HG03378 (cell line): Measurements from ENCODE around the gene LILRB5.
"Not testable (repeated sequence)": the region's sequence is repeated elsewhere in the genome, so short reads cannot be mapped to it uniquely, and the experiment has no call there.

Experiments used
- ATAC-seq: cut with Tn5 transposase; IDR thresholded peaks from one replicate; pipeline ENCODE4 v1.9.1; 2021; ENCODE audit warnings: mild to moderate bottlenecking, moderate library complexity; ENCODE audit not compliant: unreplicated experiment

Gene LILRB5

GRCh38 chr19:54217517-54218247, 39.4 kb downstream of the LILRB5 start:
- ATAC-seq: not testable (repeated sequence)

- ATAC-seq: no peak
Observed at GRCh38 chr19:54216869-54217268, 40.2 kb downstream of the LILRB5 start.

GRCh38 chr19:54214734-54215133, 42.3 kb downstream of the LILRB5 start:
- not testable (repeated sequence) for ATAC-seq

- ATAC-seq: not testable (repeated sequence)
Observed at GRCh38 chr19:54214217-54214616, 42.9 kb downstream of the LILRB5 start.

DNA sequence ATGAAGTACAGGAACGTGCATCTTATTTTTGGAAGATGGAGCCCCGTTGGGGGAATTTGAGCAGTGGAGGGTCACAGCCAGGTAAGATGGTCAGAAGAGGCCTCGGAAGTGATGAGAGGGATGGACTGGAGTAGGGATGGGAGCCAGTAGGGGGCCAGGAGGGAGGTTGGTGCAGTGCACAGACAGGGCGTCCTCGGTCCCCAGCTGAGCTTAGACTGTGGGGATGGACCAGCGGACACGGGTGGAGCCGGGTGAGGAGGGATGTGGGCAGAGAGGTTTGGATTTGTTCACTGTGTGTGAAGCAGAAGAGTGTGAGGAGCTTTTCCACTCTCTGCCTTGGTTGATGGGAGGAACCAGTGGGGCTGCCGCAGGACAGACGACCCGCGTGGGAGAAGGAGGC, 45.8 kb downstream of the LILRB5 start:
- no peak for ATAC-seq

GRCh38 chr19:54209811-54210494, 47.1 kb downstream of the LILRB5 start:
- ATAC-seq: no peak

GRCh38 chr19:54209058-54209810, 47.8 kb downstream of the LILRB5 start:
- no peak for ATAC-seq

GRCh38 chr19:54208784-54209057, 48.4 kb downstream of the LILRB5 start:
- ATAC-seq: no peak

DNA sequence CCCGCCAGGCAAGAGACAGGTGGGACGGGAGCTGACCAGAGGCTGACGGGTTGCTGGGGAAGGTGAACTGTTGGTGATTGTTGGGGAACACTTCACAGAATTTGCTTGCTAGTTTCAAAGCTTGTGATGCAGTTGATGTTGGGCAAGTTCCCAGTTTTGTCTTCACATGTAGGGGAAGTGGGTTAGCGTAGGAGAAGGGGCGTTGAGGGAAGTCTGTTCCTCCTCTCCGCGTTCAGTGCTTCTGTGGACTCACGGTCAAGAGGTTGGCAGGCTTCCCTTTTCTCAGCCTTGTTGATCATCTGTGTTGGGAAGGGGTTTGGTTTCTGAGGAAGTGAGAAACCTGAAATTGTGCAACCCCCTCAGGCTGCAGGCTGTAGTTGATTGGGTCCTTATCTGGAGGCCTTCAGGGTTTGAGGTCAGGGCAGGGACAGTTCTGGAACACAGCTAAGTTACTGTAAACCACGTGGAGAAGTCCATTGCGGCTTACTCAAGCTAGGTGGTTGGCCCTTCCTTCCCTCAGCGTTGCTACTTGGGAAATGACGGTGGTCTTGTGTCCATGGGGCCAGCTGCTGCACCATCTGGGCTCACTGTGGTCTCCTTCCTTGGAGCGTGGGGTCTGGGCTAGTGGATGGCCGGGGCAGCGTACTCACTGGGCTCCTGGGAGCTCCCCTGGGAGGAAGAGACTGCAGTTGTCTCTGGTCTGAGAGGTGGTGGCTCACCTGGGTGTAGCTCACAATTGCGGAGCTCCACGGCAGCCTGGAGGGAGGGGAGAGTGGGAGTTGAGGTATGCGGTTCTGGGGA, 48.9 kb downstream of the LILRB5 start:
- ATAC-seq: peak; percentile 34

DNA sequence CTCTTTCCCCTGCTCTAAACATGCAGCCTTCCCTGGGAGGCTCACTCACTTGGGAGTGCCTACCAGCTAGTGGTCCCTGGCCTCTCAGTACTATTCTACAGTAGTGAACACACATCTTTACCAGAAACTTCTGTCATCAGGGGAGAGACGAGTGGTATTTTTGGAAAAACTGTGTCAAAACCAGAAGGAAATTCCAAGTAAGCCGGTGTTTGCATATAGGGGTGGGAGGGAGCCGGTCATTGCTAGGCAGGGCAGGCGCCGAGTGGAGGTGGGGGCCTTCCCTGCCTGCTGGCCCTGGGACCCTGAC, 49.4 kb downstream of the LILRB5 start:
- no peak for ATAC-seq

- not testable (repeated sequence) for ATAC-seq
Observed at GRCh38 chr19:54207193-54207592, 49.9 kb downstream of the LILRB5 start.

DNA sequence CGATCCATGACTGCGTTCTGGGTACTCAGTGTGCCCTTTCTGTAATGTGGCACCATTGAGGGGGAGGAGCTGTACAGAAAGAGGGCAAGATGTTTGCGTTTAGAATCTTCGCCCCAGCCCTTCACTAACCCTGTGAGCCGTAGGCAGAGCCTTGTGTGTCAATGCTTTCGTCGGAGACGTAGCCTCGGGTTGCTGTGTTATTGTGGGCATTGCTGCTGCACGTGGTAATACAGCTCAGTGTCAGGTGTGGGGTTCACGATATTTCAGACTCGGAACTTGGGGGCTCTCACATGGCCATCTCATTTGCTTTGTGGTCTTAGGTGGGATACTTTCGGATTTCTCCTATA, 50.3 kb downstream of the LILRB5 start:
- no peak for ATAC-seq

DNA sequence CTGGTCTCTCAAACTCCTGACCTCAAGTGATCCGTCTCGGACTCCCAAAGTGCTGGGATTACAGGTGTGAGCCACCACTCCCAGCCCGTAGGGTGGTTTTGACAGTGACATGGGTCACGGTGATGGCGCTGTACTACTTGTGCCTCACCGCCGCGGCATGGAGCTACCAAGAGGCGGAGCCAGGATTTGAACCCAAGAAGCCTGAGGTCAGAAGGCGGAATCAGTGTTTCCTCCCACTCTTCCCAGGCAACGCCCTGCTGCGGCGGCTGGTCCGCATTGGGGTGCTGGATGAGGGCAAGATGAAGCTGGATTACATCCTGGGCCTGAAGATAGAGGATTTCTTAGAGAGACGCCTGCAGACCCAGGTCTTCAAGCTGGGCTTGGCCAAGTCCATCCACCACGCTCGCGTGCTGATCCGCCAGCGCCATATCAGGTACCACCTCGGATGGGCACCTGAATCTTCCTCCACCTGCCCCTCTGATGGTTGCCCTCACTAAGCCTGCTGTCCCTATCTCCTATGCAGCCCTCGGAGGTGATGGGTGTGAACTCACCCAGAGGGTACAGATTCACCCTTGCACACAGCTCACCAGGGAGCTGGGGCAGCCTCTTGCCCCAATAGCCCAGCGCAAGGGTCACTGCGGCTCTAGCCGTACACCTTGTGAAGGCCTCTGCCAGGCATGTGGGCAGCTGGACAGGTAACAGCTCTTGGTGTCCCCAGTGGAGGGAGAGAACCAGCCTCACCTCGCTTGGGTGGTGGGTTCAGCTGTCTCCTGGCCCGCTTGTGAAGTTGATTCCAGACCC, 50.8 kb downstream of the LILRB5 start:
- no peak for ATAC-seq

DNA sequence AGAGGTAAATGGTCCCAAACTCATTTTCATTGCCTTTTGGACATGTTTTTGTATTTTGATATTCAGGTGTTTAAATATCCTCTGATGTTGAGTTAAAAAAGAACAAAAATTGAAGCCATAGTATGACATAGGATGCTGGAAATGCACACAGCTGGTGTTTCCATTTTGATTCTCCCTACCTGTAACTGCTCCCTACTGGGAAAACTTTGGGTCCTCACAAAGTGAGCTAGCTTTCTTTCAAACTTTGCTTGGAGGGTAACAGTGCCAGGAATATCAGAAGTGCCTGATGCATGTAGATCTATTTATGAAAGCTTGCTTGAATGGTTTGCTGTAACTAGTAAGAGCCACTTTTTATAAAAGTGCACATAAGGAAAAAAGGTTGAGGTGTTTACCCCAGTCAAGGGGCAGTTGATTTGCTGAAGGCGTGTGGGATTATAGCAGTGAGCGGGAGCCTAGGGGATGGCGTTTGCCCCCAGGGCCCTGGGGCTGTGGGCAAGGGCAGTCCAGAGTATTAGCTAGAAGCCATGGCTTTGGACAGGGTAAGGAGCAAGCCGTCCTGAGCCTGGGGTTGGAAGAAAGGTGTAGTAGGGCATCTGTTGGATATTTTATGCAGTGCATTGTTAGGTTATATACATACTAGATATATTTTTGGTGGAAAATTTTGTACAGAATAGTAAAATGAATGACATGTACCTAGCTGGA, 52.2 kb downstream of the LILRB5 start:
- no peak for ATAC-seq

DNA sequence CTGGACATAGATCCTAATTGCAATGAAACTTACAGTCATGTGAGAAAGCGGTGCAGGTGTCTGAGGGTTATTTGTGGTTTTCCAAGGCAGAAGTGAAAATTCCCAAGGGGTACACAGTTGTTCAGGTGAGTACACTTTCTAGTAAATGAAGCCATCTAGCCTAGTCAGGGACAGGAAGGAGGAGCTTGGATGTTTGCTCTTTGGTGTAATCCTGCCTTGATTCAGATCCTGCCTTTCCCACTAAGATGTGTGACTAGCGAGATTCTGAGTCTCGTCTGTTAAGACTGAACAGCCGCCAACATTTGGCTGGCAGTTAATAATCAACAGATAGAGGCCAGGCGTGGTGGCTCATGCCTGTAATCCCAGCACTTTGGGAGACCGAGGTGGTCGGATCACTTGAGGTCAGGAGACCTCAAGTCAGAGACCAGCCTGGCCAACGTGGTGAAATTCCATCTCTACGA, 53.9 kb downstream of the LILRB5 start:
- ATAC-seq: no peak

DNA sequence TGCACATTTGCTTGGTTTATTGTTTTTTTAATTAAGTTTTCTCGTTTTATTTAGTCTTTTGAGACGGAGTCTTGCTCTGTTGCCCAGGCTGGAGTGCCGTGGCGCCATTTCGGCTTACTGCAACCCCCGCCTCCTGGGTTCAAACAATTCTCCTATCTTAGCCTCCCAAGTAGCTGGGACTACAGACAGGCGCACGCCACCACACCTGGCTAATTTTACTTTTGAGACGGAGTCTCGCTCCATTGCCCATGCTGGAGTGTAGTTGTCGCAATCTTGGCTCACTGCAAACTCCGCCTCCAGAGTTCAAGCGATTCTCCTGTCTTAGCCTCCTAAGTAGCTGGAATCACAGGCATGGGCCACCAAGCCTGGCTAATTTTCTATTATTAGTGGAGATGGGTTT, 55.1 kb downstream of the LILRB5 start:
- no peak for ATAC-seq

DNA sequence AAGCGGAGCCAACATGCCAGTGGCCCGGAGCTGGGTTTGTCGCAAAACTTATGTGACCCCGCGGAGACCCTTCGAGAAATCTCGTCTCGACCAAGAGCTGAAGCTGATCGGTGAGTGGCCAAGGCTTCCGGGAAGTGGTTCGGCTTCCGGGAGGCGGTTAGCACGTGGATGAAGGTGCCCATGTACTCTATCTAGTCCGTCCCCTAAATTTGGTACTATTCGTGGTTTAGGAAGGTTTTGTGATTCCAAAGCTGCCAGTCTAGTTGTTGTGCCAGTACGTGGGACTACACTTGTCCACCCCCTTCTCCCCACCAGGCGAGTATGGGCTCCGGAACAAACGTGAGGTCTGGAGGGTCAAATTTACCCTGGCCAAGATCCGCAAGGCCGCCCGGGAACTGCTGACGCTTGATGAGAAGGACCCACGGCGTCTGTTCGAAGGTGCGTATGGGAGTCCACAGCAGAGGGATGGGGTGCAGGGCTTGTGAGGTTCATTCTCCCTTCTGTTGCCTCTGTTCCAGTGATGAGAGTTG, 55.8 kb downstream of the LILRB5 start:
- ATAC-seq: no peak
